IPS-15b (cell line): ENCODE results near the gene CDC123.
"Not testable (repeated sequence)": the region's sequence is repeated elsewhere in the genome, so short reads cannot be mapped to it uniquely, and the experiment has no call there.

Experiments used
- H3K27me3 ChIP-seq: one replicate; pipeline ENCODE4 v1.6.1; 2013; ENCODE audit warnings: low read length; ENCODE audit not compliant: control insufficient read depth, insufficient read depth
- H3K36me3 ChIP-seq: one replicate; pipeline ENCODE4 v1.6.1; 2013; ENCODE audit warnings: low read length; ENCODE audit not compliant: control insufficient read depth, insufficient read depth
- H3K4me1 ChIP-seq: one replicate; pipeline ENCODE4 v1.6.1; 2013; ENCODE audit warnings: mild to moderate bottlenecking, low read length; ENCODE audit not compliant: control insufficient read depth, insufficient read depth
- H3K4me3 ChIP-seq: one replicate; pipeline ENCODE4 v1.5.1; 2013; ENCODE audit warnings: low read depth, low read length
- H3K9ac ChIP-seq: one replicate; pipeline ENCODE4 v1.6.1; 2013; ENCODE audit warnings: low read depth, mild to moderate bottlenecking, low read length
- H3K9me3 ChIP-seq: one replicate; pipeline ENCODE4 v1.6.1; 2013; ENCODE audit warnings: mild to moderate bottlenecking, low read length; ENCODE audit not compliant: control insufficient read depth, insufficient read depth

Gene CDC123

DNA sequence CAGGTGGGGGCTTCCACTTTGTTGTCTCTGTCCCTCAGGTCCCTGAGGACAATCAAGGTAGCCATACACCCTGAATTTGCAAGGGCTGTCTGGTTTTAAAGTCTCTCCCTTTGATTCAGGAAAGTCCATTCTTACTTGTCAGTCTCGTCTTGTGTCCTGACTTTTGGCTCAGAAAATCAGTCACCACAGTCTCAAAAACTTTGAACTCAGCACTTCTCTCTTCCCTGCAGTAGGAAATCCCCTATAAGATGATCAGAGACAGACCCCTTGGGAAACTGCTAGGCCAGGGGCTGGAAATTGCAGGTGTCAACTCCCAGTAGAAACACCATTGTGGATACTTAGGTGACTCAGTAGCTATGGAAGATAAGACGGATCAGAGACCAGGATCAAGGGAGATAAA lies 73.1 kb downstream of the CDC123 start:
- Histone ChIP-seq H3K4me1 (no peaks in the 10 kb centered on the region), H3K36me3 (no peaks in the 10 kb centered on the region), H3K9me3 (no peaks in the 10 kb centered on the region), H3K4me3 (no peak overlapping the region), H3K27me3 (no peaks in the 10 kb centered on the region), H3K9ac (no peak overlapping the region)

DNA sequence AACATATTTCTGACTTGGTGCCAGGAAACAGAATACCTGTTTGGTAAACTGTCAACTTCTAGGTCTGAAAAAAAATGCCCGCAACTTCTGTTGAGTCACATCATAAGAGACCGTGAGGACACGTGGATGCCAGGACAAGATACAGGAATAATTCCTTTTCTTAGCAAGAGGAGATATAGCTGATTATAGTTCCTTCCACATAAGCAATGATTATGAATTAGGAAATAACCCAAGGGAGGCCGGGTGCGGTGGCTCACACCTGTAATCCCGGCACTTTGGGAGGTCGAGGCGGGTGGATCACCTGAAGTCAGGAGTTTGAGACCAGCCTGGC lies 75.2 kb downstream of the CDC123 start:
- H3K9me3 ChIP-seq = no peaks in the 10 kb centered on the region
- H3K4me3 ChIP-seq = no peak overlapping the region
- H3K9ac ChIP-seq = no peak overlapping the region

DNA sequence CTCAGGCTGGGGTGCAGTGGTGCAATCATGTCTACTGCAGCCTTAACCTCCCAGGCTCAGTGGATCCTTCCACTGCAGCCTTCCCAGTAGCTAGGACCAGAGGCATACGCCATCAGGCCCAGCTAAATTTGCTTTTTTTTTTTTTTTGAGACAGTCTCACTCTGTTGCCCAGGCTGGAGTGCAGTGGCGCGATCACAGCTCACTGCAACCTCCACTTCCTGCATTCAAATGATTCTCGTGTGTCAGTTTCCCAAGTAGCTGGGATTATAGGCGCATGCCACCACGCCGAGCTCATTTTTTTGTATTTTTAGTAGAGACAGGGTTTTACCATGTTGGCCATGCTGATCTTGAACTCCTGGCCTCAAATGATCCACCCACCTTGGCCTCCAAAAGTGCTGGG lies 81.9 kb downstream of the CDC123 start:
- H3K4me3 ChIP-seq, H3K9ac ChIP-seq, H3K9me3 ChIP-seq, H3K4me1 ChIP-seq, H3K36me3 ChIP-seq, H3K27me3 ChIP-seq: not testable (repeated sequence)

More for the DNA sequence above, 75.2 kb downstream of the CDC123 start:
- Histone ChIP-seq H3K4me1 (peaks cover 1% of the 10 kb centered on the region), H3K27me3 (no peaks in the 10 kb centered on the region), H3K36me3 (no peaks in the 10 kb centered on the region)

DNA sequence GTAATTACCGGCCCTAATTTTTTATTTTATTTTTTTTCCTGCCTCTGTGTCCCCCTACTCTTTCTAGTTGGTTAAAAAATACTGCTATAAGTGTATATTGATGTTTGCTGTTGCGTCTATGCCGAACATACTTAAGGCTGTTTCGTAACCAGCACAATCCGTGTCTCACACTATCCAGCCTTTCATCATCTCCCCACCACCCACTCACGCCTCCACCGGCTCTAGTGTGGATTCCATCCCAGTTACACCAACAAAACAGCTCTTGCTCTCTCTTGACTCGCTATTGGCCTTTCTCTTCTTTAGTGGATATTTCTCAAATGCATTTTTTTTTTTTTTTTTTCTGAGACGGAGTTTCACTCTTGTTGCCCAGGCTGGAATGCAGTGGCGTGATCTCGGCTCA lies 83.3 kb downstream of the CDC123 start:
- Histone ChIP-seq H3K9ac (no peak overlapping the region), H3K4me1 (peaks cover 2% of the 10 kb centered on the region), H3K27me3 (no peaks in the 10 kb centered on the region), H3K36me3 (no peaks in the 10 kb centered on the region), H3K4me3 (no peak overlapping the region), H3K9me3 (no peaks in the 10 kb centered on the region)

DNA sequence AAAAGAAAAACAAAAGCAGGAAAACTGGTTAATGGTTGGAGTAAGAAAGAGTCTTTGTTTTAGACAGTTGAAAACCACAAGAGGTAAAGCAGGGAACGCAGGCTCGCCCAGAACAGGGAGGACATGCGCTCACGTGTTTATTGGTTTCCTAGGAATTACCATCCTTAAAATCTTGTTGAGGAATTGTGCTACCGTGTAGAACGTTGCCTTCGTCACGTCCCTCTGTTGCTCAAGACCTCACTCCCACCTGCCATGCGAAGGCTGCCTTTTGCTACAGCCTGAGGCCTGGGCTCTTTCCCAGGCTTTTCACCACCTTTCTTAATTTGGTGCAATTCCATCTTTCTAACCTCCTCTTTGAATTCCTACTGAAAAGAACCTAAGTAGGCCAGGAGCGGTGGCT lies 91.8 kb downstream of the CDC123 start:
- Histone ChIP-seq H3K36me3 (no peaks in the 10 kb centered on the region), H3K9me3 (no peaks in the 10 kb centered on the region), H3K9ac (no peak overlapping the region), H3K4me1 (no peaks in the 10 kb centered on the region), H3K27me3 (no peaks in the 10 kb centered on the region), H3K4me3 (no peak overlapping the region)

DNA sequence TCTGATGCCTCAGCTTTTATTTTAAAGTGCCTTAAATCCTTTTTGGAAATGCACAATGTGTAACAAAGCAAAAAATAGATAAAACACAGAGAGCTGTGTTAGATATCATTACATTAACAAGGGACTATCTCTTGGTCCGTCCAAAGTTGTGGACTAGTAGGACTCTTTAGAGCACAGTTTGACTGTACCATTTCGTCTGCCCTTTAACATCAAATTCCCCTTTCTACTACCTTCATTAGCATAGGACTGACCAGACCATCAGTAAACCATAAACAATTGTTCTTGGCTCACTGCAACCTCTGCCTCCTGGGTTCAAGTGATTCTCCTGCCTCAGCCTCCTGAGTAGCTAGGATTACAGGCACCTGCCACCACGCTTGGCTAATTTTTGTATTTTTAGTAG lies 101.8 kb downstream of the CDC123 start:
- not testable (repeated sequence) for H3K4me1 ChIP-seq, H3K4me3 ChIP-seq, H3K9ac ChIP-seq, H3K27me3 ChIP-seq, H3K9me3 ChIP-seq, H3K36me3 ChIP-seq

DNA sequence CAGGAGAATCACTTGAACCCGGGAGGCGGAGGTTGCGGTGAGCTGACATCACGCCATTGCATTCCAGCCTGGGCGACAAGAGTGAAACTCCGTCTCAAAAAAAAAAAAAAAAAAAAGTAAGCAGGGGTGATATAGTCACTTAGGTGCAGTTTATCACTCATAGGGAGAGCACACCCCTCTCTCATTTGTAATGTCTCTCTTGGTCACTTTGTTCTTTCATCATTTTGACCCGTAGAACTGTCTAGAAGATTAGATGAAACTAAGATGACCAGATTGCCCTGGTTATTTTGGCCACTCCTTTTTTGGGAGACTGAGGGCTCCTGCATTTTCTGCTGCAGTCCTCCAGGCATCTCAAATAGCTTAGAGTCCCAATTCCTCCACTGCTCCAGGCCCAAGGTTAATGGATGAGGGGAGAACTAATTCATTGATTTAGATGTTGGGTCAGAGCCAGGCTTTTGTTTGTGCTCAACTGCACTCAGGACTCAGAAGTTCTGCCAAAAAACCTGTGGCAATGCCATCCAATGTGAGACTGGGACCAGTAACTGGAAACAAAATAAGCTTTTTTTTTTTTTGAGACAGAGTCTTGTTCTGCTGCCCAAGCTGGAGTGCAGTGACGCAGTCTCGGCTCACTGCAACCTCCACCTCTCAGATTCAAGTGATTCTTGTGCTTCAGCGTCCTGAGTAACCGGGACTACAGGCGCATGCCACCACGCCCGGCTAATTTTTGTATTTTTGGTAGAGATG lies 103.4 kb downstream of the CDC123 start:
- Histone ChIP-seq H3K36me3 (no peaks in the 10 kb centered on the region), H3K4me1 (no peaks in the 10 kb centered on the region), H3K9ac (no peak overlapping the region), H3K4me3 (no peak overlapping the region), H3K27me3 (no peaks in the 10 kb centered on the region), H3K9me3 (no peaks in the 10 kb centered on the region)
